Measurements from ENCODE around the gene MEOX2. TPM values are rescaled to one million over a fixed set of nuclear protein-coding genes. Genes with fewer than 3 reads are reported as not detected.

The MEOX2 gene
- total RNA-seq, 1 donor from 2014 or later = not detected

DNA sequence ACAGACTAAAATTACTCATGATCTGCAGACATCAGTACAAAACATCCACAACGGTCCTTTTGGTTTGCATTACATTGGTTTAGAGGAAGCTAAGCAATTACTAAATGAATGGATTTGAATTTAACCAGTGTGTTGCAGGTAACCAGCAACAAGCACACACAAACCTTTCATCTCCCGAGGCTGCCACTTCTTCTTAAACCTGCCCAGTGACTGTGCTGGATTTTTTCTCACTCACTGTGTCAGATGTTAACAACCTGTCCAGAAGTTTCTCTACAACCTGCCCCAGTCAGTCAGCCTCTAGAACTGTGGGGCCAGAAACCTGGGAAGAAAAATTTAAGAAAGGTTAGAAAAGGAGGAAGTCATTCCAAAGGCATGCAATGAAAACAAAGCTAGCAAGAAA is 2.4 kb upstream of the MEOX2 start:
- Mint-ChIP-seq H3K9me3 (ENCODE audit: unreplicated experiment) (no peaks in the 10 kb centered on the region), H3K36me3 (ENCODE audit: low read depth, unreplicated experiment) (no peaks in the 10 kb centered on the region), H3K4me3 (ENCODE audit: unreplicated experiment) (no peak overlapping the region), H3K4me1 (ENCODE audit: low read depth, unreplicated experiment) (peaks cover 15% of the 10 kb centered on the region), H3K27me3 (ENCODE audit: low read depth, unreplicated experiment) (peaks cover 49% of the 10 kb centered on the region), H3K27ac (ENCODE audit: unreplicated experiment) (no peak overlapping the region)
- Histone ChIP-seq H4K20me1 (ENCODE audit: insufficient read depth, low read length) (no peaks in the 10 kb centered on the region), H3K4me3 (ENCODE audit: insufficient read depth, low read depth, low read length) (no peak overlapping the region), H3K9me3 (ENCODE audit: insufficient read depth, low read depth, low read length) (peaks cover 3% of the 10 kb centered on the region), H3K4me1 (ENCODE audit: insufficient read depth, low read length) (peaks cover 19% of the 10 kb centered on the region), H3K4me2 (ENCODE audit: low read length) (no peak overlapping the region), H3K79me2 (ENCODE audit: insufficient read depth, low read length) (no peaks in the 10 kb centered on the region), H2AFZ (ENCODE audit: low read depth, low read length) (no peak overlapping the region), H3K36me3 (ENCODE audit: insufficient read depth, low read length) (no peaks in the 10 kb centered on the region), H3K27ac (ENCODE audit: low read depth, low read length) (no peak overlapping the region), H3K9ac (ENCODE audit: low read length) (no peak overlapping the region), H3K27me3 (ENCODE audit: insufficient read depth, low read length) (peaks cover 56% of the 10 kb centered on the region)
- TF ChIP-seq, protein P1, sequence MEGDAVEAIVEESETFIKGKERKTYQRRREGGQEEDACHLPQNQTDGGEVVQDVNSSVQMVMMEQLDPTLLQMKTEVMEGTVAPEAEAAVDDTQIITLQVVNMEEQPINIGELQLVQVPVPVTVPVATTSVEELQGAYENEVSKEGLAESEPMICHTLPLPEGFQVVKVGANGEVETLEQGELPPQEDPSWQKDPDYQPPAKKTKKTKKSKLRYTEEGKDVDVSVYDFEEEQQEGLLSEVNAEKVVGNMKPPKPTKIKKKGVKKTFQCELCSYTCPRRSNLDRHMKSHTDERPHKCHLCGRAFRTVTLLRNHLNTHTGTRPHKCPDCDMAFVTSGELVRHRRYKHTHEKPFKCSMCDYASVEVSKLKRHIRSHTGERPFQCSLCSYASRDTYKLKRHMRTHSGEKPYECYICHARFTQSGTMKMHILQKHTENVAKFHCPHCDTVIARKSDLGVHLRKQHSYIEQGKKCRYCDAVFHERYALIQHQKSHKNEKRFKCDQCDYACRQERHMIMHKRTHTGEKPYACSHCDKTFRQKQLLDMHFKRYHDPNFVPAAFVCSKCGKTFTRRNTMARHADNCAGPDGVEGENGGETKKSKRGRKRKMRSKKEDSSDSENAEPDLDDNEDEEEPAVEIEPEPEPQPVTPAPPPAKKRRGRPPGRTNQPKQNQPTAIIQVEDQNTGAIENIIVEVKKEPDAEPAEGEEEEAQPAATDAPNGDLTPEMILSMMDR (IDR thresholded peaks at IDR 0.05; ENCODE audit: insufficient read depth, low read depth, low read length) = no peak
- TF ChIP-seq EZH2 (IDR thresholded peaks at IDR 0.05; ENCODE audit: insufficient read depth, low read length) = no peak
- DNase-seq (ENCODE audit: low read depth) (no peak), FAIRE-seq (no peak)

DNA sequence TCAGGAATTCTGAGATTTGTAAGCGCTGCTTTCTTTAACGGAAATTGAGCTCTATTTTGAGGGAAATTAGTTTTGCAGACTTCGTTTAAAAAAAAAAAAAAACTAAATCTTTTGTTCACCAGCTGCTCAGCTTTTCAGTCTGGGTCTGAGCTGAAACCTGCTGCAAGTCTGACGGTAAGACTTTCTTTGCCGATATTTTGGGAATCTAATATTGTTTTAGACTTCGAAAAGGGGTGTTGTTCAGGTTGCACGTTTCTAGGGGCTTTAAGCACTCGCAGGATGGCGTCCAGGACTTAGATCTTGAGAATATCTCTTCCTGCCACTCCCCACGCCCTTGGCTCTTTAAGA is 1.8 kb upstream of the MEOX2 start:
- DNase-seq (ENCODE audit: low read depth) (no peak), FAIRE-seq (no peak)
- Histone ChIP-seq H3K27me3 (ENCODE audit: insufficient read depth, low read length) (peaks cover 56% of the 10 kb centered on the region), H3K79me2 (ENCODE audit: insufficient read depth, low read length) (no peaks in the 10 kb centered on the region), H3K4me2 (ENCODE audit: low read length) (peak overlapping the region; percentile 81), H3K4me1 (ENCODE audit: insufficient read depth, low read length) (peaks cover 19% of the 10 kb centered on the region), H3K9me3 (ENCODE audit: insufficient read depth, low read depth, low read length) (peaks cover 3% of the 10 kb centered on the region), H3K36me3 (ENCODE audit: insufficient read depth, low read length) (no peaks in the 10 kb centered on the region), H3K4me3 (ENCODE audit: insufficient read depth, low read depth, low read length) (no peak overlapping the region), H3K9ac (ENCODE audit: low read length) (no peak overlapping the region), H4K20me1 (ENCODE audit: insufficient read depth, low read length) (no peaks in the 10 kb centered on the region), H3K27ac (ENCODE audit: low read depth, low read length) (no peak overlapping the region), H2AFZ (ENCODE audit: low read depth, low read length) (no peak overlapping the region)
- H3K27me3 Mint-ChIP-seq (ENCODE audit: low read depth, unreplicated experiment) = peaks cover 51% of the 10 kb centered on the region
- peaks cover 15% of the 10 kb centered on the region for H3K4me1 Mint-ChIP-seq (ENCODE audit: low read depth, unreplicated experiment)
- peak overlapping the region; percentile 31 for H3K4me3 Mint-ChIP-seq (ENCODE audit: unreplicated experiment)
- TF ChIP-seq, protein P1 (IDR thresholded peaks at IDR 0.05; ENCODE audit: insufficient read depth, low read depth, low read length) = no peak
- no peak overlapping the region for H3K27ac Mint-ChIP-seq (ENCODE audit: unreplicated experiment)
- no peaks in the 10 kb centered on the region for H3K9me3 Mint-ChIP-seq (ENCODE audit: unreplicated experiment)
- no peaks in the 10 kb centered on the region for H3K36me3 Mint-ChIP-seq (ENCODE audit: low read depth, unreplicated experiment)

- H3K36me3 ChIP-seq (ENCODE audit: insufficient read depth, low read length) = no peaks in the 10 kb centered on the region
- Mint-ChIP-seq H3K27me3 (ENCODE audit: low read depth, unreplicated experiment) (peaks cover 51% of the 10 kb centered on the region), H3K9me3 (ENCODE audit: unreplicated experiment) (no peaks in the 10 kb centered on the region), H3K27ac (ENCODE audit: unreplicated experiment) (no peak overlapping the region), H3K36me3 (ENCODE audit: low read depth, unreplicated experiment) (no peaks in the 10 kb centered on the region), H3K4me1 (ENCODE audit: low read depth, unreplicated experiment) (peaks cover 15% of the 10 kb centered on the region), H3K4me3 (ENCODE audit: unreplicated experiment) (peak overlapping the region; percentile 74)
- H3K79me2 ChIP-seq (ENCODE audit: insufficient read depth, low read length) = no peaks in the 10 kb centered on the region
- no peak overlapping the region for H3K4me3 ChIP-seq (ENCODE audit: insufficient read depth, low read depth, low read length)
- peaks cover 19% of the 10 kb centered on the region for H3K4me1 ChIP-seq (ENCODE audit: insufficient read depth, low read length)
- H3K9ac ChIP-seq (ENCODE audit: low read length) = no peak overlapping the region
- peak overlapping the region; percentile 81 for H3K4me2 ChIP-seq (ENCODE audit: low read length)
- no peaks in the 10 kb centered on the region for H4K20me1 ChIP-seq (ENCODE audit: insufficient read depth, low read length)
- no peak for FAIRE-seq
- peaks cover 60% of the 10 kb centered on the region for H3K27me3 ChIP-seq (ENCODE audit: insufficient read depth, low read length)
- DNase-seq (ENCODE audit: low read depth) = no peak
- peak; percentile 64 for TF ChIP-seq EZH2 (IDR thresholded peaks at IDR 0.05; ENCODE audit: insufficient read depth, low read length)
- TF ChIP-seq, protein P1 (IDR thresholded peaks at IDR 0.05; ENCODE audit: insufficient read depth, low read depth, low read length) = no peak
- H2AFZ ChIP-seq (ENCODE audit: low read depth, low read length) = no peak overlapping the region
- H3K9me3 ChIP-seq (ENCODE audit: insufficient read depth, low read depth, low read length) = peaks cover 3% of the 10 kb centered on the region
- no peak overlapping the region for H3K27ac ChIP-seq (ENCODE audit: low read depth, low read length)
Measured at GRCh38 chr7:15687546-15688278, 1.2 kb upstream of the MEOX2 start.

Data from astrocyte (in vitro differentiated cells and primary cell).